D341Med (cell line): Measurements from ENCODE around the gene RRM1.
A peak's percentile ranks its signal among the peaks of the same experiment; 100 is the strongest.
"Not testable (repeated sequence)": the region's sequence is repeated elsewhere in the genome, so short reads cannot be mapped to it uniquely, and the experiment has no call there.

Experiments used
- DNase-seq: peaks from one replicate; pipeline ENCODE4 v3.0.0; 2012; ENCODE audit warnings: low spot score

Gene RRM1

GRCh38 chr11:4094348-4095291 lies at the start of gene RRM1:
Gene RRM1, plus strand, starts transcription at chr11:4094799. Its CDS starts 214 bp downstream, at chr11:4095013.
- peak; percentile 93 for DNase-seq

GRCh38 chr11:4044976-4045646 lies 49.5 kb upstream of the RRM1 start:
- DNase-seq: no peak

DNA sequence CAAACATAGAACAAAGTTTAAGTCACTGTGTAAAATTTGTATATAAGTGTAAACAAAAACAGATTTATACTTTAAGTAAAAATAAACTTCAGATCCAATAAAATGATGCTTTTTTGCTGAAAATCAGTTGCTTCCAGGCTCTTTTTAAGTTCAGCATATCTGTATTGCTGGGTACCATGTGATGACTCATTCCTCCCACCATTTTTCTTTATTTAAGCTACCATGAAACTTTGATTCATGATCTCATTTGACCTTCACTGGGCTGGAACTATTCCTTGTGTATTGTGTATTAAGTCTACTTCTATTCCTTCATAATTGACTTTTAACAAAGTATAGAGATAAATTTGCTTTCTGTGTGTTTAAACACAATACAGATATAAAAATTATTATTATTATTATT lies 46.3 kb upstream of the RRM1 start:
- DNase-seq: no peak

GRCh38 chr11:4049006-4049405 lies 45.6 kb upstream of the RRM1 start:
- no peak for DNase-seq

DNA sequence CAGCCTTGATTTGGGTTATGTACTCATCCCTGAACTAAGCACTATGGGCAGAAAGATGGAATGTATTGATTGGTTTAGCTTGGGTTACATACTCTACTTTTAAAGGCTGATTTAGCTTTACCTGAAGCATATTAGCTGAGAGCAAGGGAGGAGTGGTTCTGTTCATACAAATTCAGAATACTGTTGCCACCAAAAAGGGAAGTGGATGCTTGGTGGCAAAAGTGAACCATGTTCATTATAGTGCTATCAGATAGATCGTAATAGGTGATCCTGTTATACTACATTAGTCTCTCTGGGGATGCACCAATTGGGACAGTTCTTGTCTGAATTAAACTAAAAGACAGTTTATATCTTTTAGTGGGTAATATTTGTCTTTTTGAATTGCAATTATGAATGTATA lies 44.5 kb upstream of the RRM1 start:
- no peak for DNase-seq

GRCh38 chr11:4053200-4053599 lies 41.4 kb upstream of the RRM1 start:
- DNase-seq: not testable (repeated sequence)

- no peak for DNase-seq
Measured at GRCh38 chr11:4054643-4055042, 40.0 kb upstream of the RRM1 start.

DNA sequence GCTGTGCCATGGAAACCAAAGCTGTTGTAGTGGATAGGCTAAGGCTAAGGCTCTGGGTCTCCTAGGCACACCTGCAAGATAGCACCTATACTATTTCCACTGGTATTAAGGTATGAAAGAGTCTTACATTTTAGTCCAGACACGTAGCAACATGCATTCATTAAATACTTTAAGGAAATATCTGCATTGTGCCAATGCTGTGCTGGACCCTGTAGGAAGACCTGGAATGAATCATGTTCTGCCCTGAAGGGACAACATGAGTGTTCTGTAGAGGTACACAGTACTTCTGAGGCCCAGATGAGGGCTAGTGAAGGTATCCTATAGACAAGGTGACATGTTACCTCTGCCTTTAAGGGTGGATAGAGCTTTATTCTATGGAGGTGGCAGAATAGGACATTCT lies 35.2 kb upstream of the RRM1 start:
- no peak for DNase-seq

DNA sequence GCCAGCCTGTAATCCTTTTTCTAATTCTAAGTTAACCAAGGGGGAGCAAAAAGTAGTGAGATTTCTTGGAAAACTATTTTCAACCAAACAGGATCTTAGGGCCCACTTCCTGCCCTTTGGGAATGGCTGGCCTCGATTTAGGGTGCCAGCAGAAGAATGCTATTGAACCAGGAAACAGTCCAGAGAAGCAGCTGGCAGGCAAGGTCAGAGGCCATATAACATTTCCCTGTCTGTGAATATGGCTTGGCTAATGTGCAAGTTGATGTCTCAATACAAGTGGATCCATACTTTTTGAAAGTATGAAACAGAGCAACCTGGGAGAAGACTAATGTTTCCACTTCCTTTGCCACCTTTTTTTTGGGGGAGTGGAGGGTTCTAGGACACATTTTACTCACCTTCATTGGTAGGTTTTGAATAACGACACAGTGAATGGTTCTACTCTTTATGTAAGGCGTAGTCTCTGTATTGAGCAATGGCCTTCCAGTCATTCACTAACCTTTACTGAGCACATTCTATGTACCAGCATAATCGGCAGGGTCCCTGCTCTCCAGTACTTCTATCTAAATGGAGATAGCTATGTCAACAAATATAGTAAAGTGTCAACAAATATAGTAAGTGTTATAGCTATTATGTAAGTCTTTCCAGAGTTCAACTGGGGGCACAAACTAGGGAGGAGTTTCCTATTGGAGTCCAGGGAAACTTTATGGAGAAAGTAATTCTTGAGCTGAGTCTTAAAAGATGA lies 34.2 kb upstream of the RRM1 start:
- no peak for DNase-seq

DNA sequence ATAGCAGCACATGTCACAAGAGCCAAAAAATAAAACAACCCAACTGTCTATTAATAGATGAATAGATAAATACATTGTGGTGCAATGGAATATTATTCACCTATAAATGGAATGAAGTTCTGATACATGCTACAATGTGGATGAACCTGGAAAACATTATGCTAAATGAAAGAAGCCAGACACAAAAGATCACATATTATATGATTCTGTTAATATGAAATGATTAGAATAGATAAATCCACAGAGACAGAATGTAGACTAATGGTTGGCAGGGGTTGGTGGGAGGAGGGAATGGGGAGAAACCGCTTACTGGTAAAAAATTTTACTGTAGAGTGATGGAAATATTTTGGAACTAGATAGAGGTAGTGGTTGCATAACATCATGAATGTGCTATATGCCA lies 32.9 kb upstream of the RRM1 start:
- no peak for DNase-seq

DNA sequence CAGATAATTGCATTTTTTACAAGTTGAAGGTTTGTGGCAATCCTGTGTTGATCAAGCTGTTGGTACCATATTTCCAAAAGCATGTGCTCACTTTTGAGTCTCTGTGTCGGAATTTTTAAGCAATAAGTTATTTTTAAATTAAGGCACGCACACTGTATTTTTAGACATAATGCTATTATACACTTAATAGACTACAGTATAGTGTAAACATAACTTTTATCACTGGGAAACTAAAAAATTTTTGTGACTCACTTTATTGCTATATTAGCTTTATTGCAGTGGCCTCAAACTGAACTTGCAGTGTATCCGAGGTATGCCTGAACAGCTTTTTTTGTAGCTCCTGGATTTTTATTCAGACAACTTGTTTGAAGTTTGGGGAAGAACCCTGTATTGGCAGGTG lies 31.3 kb upstream of the RRM1 start:
- no peak for DNase-seq

DNA sequence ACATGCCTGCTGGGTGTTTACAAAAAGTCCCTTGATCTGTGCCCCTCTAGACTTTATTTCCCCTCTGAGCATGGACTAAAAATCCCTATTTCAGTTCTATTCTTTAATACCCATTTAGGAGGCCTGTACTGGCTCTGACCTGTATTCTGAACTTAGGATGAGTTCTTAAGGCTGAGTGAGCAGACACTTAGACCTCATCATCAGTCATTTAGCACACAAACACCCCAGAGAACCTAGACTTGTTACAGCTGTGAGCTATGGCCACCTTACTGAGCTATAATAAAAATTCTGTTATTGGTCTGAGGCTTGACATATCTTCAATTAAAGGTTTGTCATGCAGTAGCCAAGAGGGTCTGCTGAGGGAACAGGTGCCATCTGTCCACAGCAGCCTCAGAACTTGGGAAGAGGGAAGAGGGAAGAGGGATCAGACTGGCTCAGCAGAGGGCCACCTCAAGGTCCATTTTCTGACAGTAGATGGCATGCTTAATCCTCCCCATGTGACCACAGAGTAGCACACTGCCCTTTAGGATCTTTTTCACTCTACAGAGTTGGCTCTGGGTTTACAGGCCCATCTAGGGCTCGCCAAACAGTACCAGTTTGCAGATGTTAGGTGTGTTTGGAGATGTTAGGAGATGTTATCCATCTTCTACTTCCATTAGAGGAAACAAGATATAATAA lies 30.2 kb upstream of the RRM1 start:
- no peak for DNase-seq

- DNase-seq: no peak
Measured at GRCh38 chr11:4065086-4065485, 29.5 kb upstream of the RRM1 start.

- DNase-seq: no peak
Measured at GRCh38 chr11:4065601-4066377, 28.8 kb upstream of the RRM1 start.

- DNase-seq: no peak
Measured at GRCh38 chr11:4066910-4067309, 27.7 kb upstream of the RRM1 start.

DNA sequence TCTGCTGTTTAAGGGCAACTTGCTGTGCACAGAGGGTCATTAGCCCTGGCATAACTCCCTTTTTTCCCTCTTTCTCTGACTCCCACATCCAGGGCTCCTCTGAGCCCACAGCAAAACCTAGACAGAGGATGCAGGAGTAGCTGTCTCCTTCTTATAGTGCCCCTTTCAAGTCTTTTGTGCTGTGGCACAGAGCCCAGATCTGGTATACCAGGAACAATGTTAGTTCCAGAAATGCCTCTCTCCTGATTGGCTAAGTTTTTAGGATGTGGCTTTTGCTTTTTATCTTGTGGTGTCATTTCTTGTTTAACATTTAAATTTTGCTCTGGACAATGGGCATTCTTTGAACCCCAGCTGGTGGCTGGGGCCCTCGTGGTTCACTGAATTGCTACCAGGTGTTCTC lies 25.6 kb upstream of the RRM1 start:
- no peak for DNase-seq

- no peak for DNase-seq
Measured at GRCh38 chr11:4071325-4071724, 23.3 kb upstream of the RRM1 start.

DNA sequence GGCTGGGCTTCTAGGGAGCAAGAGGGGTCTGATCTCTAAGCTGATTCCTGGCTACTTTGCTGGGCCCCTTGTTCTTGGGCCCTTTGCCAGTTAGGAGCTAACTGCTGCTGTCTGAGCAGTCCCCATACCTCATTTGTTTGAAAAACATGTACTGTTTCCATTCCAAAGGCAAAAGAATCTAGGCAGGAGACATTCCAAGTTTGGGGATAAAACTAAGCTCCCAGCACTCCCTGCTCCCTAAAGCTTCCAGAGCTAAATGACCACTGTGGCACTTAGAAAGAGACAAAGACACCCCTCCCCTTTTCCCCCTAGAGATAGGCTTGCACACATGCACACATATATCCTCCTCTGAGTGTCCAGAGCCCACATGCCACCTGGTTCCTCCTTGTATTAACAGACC lies 22.7 kb upstream of the RRM1 start:
- no peak for DNase-seq

GRCh38 chr11:4072668-4073285 lies 21.8 kb upstream of the RRM1 start:
- peak; percentile 71 for DNase-seq

GRCh38 chr11:4074266-4074665 lies 20.3 kb upstream of the RRM1 start:
- DNase-seq: no peak

DNA sequence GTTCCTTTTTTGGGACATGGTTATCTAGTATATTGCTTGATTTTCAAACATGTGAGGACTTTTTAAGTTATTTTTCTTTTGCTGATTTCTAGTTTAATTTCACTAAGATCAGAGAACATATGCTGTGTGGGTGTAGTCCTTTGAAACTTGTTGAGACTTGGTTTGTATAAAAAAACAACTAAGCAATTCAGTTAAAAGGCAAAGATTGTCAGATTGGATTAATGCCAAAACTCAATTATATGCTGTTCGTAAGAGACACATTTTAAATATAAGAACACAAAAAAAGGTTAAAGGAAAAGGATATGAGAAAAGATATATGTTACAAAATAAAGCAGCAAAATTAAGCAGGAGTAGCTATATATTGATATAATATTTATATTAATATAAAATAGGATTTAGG lies 17.8 kb upstream of the RRM1 start:
- DNase-seq: no peak
